ENCODE measurements around the gene STK26.
"Not testable (repeated sequence)": the region's sequence is repeated elsewhere in the genome, so short reads cannot be mapped to it uniquely, and the experiment has no call there.

STK26 gene

GRCh38 chrX:132022967-132023895 lies at the start of gene STK26:
STK26 (plus strand) TSS chrX:132023302; CDS start chrX:132023618, 316 bp downstream.
- DNase-seq (ENCODE audit: low spot score), result peak; percentile 84

- DNase-seq (ENCODE audit: low spot score), result no peak
These were observed 47.3 kb upstream of the STK26 start for GRCh38 chrX:131975851-131976250.

DNA sequence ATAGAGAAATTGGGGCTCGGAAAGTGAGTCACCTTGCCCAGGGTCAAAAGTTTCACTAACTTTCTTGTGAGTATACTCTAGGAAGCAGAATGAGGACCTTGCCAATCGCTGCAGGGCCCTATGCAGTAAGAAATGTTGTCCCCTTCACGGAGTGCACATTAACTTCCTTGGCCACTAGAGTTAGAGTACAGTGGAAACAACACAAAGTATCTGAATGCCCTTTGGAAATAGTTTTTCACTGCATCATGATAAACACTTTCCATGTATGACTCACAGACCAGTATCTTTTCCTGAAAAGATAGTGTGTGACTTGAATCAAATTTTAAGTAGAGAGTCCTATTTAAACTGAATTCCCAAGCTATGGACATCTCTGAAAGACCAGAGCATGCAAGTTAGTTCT lies 45.5 kb upstream of the STK26 start:
- no peak for DNase-seq (ENCODE audit: low spot score)

GRCh38 chrX:131979116-131979515 lies 44.0 kb upstream of the STK26 start:
- no peak for DNase-seq (ENCODE audit: low spot score)

- no peak for DNase-seq (ENCODE audit: low spot score)
These were observed 37.5 kb upstream of the STK26 start for GRCh38 chrX:131985526-131986049.

DNA sequence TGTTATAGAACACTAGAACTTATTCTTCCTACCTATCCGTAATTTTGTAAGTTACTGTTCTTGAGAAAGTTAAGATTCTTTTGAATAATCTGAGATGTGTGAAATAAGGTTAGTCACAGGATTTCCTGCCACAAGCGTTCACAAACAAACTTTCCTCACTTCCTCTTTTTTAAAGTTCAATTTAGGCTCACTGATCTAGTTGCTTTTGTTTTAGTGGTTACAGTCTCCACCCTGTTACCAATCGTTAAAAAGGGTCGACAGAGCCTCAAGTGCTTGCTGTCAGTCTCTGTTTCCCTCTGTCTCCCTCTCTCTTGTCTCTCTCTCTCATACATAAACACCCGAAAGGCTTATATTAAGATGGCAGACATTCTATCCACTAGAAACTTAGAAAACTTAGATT lies 35.9 kb upstream of the STK26 start:
- peak; percentile 75 for DNase-seq (ENCODE audit: low spot score)

GRCh38 chrX:131988236-131988635 lies 34.9 kb upstream of the STK26 start:
- DNase-seq (ENCODE audit: low spot score), result no peak

DNA sequence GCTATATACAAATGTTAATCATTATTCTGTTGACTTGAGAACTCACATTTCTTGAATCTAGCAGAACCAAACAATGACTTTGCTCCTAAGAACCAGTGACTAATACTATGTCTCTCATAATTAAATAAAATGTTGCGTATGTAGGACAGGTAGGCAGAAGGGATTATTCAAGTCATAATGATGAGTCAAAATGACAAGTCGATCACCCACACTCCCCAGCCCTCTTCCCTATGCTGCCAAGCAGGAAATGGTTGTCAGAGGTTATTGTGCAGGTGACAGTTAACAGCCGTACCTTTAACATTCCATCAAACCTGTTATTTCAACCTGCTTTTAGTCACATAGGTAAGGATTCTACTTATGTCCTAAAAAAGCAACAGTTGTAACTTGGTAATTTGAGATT lies 22.0 kb upstream of the STK26 start:
- DNase-seq (ENCODE audit: low spot score), result no peak

GRCh38 chrX:132004728-132005127 lies 18.4 kb upstream of the STK26 start:
- no peak for DNase-seq (ENCODE audit: low spot score)

DNA sequence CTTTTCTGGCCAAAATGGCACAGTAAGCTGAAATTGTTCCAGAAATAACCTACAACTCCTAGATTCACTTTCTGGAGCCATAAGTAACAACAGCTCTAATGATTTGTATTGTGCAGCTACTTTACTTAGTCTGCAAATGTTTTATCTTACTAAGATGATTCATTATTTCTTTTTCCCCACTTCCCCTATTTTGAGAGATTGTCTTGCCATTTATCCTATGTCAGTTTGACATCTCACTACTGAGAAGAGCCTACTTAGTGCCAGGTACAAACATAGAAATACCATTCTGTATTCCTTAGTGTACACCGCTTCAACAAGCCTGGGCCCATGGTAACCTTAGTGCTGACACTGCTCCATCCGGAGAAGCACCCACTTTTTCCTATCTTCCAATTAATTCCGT lies 13.8 kb upstream of the STK26 start:
- DNase-seq (ENCODE audit: low spot score), result no peak

GRCh38 chrX:132010213-132010612 lies 12.9 kb upstream of the STK26 start:
- DNase-seq (ENCODE audit: low spot score), result not testable (repeated sequence)

GRCh38 chrX:132015875-132016274 lies 7.2 kb upstream of the STK26 start:
- DNase-seq (ENCODE audit: low spot score), result no peak

DNA sequence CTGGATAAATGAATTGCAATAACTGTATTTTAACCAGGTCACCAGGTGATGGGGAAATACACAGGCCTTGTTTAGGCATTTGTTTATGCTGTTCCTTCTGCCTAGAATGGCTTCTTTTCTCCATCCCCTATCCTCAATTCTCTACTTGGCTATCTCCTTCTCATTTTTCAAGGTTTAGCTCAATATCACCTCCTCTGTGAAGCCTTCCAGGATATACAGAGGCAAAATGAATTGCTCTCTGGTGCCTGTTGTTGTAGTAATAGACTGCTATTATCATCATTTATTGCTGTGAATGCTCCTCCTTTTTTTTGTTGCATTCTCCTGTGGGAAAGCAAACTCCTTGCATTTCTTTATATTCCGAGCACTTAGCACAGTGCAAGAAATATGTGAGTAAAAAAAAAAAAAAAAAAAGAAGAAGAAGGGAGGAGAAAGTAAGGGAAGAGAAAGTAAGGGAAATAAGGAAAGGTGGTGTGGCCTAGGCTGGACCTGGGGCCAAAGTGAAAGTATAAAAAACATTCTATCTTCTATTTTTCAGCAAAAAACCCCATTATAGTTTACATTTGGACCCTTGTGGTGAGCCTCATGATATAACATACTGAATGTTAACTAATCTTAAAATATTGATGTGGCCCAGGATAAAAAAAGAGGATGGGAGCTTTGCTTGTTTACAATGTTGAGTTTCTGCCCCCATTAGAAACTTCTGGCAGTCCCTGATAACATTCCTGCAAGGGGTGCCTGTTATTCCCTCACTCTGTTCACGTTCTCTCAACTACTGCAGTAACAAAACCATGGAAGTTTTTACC lies 6.3 kb upstream of the STK26 start:
- DNase-seq (ENCODE audit: low spot score), result no peak

DNA sequence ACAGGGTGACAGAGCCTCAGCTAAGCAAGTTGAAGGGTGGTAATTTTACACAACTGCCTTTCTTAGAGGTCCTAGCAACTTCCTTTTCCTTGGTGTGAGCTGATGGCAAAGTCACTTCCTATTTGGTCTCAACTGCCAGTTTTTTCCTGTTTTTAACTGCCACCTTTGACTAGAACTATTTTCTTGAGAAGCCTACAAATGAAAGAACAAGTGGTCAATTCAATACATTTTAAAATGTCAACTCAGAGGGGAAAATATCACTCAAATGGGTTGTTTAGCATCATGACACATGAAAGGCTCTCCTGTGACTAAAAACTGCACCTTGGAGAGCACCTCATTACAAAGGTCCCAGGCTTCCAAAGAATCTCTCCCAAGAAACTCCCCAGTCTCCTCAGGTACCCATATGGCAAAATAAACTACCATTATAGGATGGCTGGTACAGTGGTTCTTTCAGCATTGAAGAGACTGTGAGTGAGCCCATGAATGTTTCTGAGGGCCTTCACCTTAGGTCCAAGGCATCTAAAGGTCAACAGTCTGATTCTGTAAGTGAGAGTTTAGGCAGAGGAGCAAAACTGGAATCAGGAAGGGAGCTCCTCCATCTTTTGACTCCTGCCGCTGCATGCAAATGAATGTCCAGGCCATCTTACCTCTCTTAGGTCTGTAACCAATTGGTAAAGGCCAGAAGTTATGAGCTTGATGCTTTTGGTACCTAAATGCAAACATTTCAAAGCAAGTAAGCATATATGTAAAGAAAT lies 5.5 kb upstream of the STK26 start:
- no peak for DNase-seq (ENCODE audit: low spot score)

GRCh38 chrX:132022198-132022966 lies 720 bp upstream of the STK26 start:
- peak; percentile 67 for DNase-seq (ENCODE audit: low spot score)

- peak; percentile 62 for DNase-seq (ENCODE audit: low spot score)
These were observed 839 bp downstream of the STK26 start for GRCh38 chrX:132023896-132024386.

DNA sequence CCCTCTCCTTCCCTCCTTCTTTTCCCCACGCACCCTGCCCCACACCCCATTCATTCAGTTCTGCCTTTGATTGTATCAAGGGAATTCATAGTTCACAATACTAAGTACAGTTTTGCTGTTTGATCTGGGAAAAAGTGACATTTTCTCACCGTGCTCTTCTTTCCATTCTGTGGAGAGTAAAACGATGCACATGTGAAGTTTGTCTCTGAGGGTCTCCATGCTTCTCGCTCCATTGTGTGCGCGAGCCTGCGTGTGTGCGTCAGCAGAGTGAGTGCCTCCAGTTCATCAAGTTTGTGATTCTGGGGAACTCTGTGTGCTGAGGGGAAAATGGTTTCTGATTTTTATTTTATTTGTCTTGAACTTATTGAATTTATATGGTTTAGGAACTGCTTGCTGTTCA lies 1.9 kb downstream of the STK26 start:
- DNase-seq (ENCODE audit: low spot score), result peak; percentile 17

DNA sequence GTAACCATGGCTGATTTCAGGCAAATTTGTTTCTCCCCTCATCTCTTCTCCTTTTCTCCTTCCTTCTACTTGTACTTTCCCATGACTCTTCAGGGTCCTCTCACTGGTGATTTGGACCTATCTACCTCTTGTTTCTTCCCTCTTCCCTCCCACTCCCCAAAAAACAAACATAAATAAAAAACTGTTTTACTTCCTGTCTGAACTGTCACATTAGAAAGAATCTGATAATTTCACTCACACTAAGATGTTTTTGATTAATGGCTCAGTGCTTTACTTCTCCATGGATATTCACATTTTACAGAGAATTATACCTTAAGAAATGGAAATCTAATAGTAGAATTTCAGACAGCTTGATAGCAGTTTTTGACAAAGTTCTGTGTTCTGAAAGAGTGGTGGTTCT lies 7.2 kb downstream of the STK26 start:
- no peak for DNase-seq (ENCODE audit: low spot score)

GRCh38 chrX:132031867-132032266 lies 8.8 kb downstream of the STK26 start:
- DNase-seq (ENCODE audit: low spot score), result no peak

DNA sequence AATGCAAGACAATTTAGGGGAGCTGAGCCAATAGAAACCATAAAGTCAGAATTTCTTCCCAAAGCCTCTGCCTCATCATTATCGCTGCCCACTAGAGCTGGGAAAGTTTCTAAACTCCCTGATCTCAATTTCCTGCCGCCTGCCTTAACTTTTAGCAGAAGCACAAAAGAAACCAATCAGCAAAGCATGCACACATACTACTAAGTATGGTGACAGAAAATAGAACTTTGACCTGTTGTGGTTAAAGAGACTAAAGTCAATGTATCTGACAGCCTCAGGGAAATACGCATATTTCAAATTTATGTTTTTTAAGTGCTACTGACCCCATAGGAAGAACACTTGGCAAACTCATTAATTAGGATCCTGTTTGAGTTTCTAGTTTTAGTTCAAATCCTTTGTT lies 10.1 kb downstream of the STK26 start:
- no peak for DNase-seq (ENCODE audit: low spot score)

DNA sequence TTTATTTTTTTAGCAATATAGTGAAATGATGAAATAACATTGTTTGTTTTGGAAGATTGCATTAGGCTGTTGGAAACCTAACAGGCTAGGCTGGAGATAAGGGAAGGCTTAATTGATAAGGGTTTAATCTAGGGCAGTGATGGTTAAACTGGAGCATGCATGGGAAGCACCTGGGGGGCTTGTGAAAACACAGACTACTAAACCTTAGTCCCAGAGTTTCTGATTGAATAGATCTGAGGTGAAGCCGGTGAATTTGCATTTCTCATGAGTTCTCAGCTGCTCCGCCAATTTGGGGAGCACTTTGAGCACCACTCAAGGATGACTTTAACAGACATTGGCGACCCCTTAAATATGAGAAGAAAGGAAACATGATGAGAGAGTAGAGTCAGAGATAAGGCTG lies 11.5 kb downstream of the STK26 start:
- DNase-seq (ENCODE audit: low spot score), result no peak
